Measurements from ENCODE around the gene PSMD1. TPM values are rescaled to one million over a fixed set of nuclear protein-coding genes. Genes with fewer than 3 reads are reported as not detected.

The PSMD1 gene
- total and polyA plus RNA-seq, 2 of the 8 experiments (the other 6 are each of a cell fraction or from before 2014, with no cell fraction given), result 179 to 272 TPM

- Histone ChIP-seq H2BK5ac (ENCODE audit: low read depth, low read length) (no peak overlapping the region), H3K18ac (ENCODE audit: extremely low read depth, low read length) (no peak overlapping the region), H2AFZ (ENCODE audit: low read length) (no peak overlapping the region), H3K36me3 (ENCODE audit: control insufficient read depth in 2 of 4, insufficient read depth in 4 of 4, low read length in 3 of 4) (no peaks in the 10 kb centered on the region), H2BK15ac (ENCODE audit: low read length) (no peak overlapping the region), H3K27me3 (replicated peaks in 1 of 4; ENCODE audit: control insufficient read depth in 3 of 4, extremely low read depth in 1 of 4, insufficient read depth in 3 of 4, low read length in 3 of 4) (peaks cover 1 to 12% (median 10%) of the 10 kb centered on the region in 4 experiments), H4K5ac (ENCODE audit: insufficient read length, low read depth, low read length) (no peak overlapping the region), H3K27ac (ENCODE audit: low read depth, low read length) (no peak overlapping the region), H2BK12ac (ENCODE audit: low read depth, low read length) (no peak overlapping the region), H4K91ac (replicated peaks; ENCODE audit: insufficient read length, low read length) (no peak overlapping the region), H2BK20ac (ENCODE audit: low read length) (no peak overlapping the region), H3K23ac (ENCODE audit: insufficient read length) (no peak overlapping the region), H3K9me3 (ENCODE audit: insufficient read depth in 2 of 2, low read depth in 1 of 2, low read length in 1 of 2) (no peaks in the 10 kb centered on the region), H3K4me3 (ENCODE audit: extremely low read depth in 1 of 4, insufficient read depth in 2 of 4, low read depth in 3 of 4, low read length in 4 of 4) (no peak overlapping the region), H3K79me2 (ENCODE audit: control insufficient read depth in 1 of 2, insufficient read depth in 2 of 2, low read length in 2 of 2) (no peaks in the 10 kb centered on the region), H3K79me1 (ENCODE audit: low read depth, low read length) (no peaks in the 10 kb centered on the region), H3K23me2 (ENCODE audit: low read depth, low read length) (no peaks in the 10 kb centered on the region), H3K4me1 (replicated peaks in 1 of 4; ENCODE audit: control insufficient read depth in 3 of 4, insufficient read depth in 4 of 4, low read length in 3 of 4) (no peaks in the 10 kb centered on the region; a peak in 2 of 7 replicates), H3K4ac (replicated peaks; ENCODE audit: insufficient read length, low read depth, low read length) (no peak overlapping the region), H2BK120ac (replicated peaks; ENCODE audit: low read depth, low read length) (no peak overlapping the region), H3K4me2 (ENCODE audit: insufficient read depth in 1 of 2, low read depth in 2 of 2, low read length in 2 of 2) (no peak overlapping the region), H4K20me1 (replicated peaks in 1 of 2; ENCODE audit: control insufficient read depth in 1 of 2, insufficient read depth in 2 of 2, low read length in 2 of 2) (no peaks in the 10 kb centered on the region), H2AK5ac (ENCODE audit: low read depth, low read length) (no peak overlapping the region), H4K8ac (ENCODE audit: extremely low read depth, insufficient read depth, low read length) (no peak overlapping the region), H3K56ac (replicated peaks; ENCODE audit: insufficient read length, low read depth, low read length) (no peak overlapping the region), H3K9ac (replicated peaks in 1 of 4; ENCODE audit: extremely low read depth in 1 of 4, low read depth in 3 of 4, low read length in 3 of 4) (no peak overlapping the region), H3K14ac (ENCODE audit: insufficient read length) (no peak overlapping the region)
- FAIRE-seq (no peak), DNase-seq (ENCODE audit: low read depth in 1 of 2, low spot score in 2 of 2) (no peak)
- POLR2A ChIA-PET (ENCODE audit: partially characterized antibody), result no interaction called here
- CTCF ChIA-PET (ENCODE audit: partially characterized antibody), result interaction anchor here (1.5 to 7.2 kb wide), 2 partner anchors 9 to 14 kb away, joined by 3 to 38 read pairs; no protein-coding TSS in a partner anchor
- 85% methylated on average over 4 of the region's 4 CpGs; no CpG with 5 or more reads in 1 of the 2 experiments for WGBS, 2 experiments (ENCODE audit: extremely low coverage in 1 of 2, insufficient coverage in 1 of 2, insufficient read length in 1 of 2, insufficient replicate concordance in 2 of 2, low coverage in 1 of 2, low lambda C conversion rate in 2 of 2, missing lambda C conversion rate in 1 of 2)
- TF ChIP-seq SP4 (IDR thresholded peaks at IDR 0.05; ENCODE audit: low read length) (no peak), TCF12 (IDR thresholded peaks at IDR 0.05; ENCODE audit: low read depth, low read length) (no peak), BRCA1 (IDR thresholded peaks at IDR 0.05; ENCODE audit: low read depth, low read length) (no peak), SP1 (IDR thresholded peaks at IDR 0.05; ENCODE audit: low read depth, low read length) (no peak), TAF1 (IDR thresholded peaks at IDR 0.05; ENCODE audit: low read depth, low read length) (no peak), CREB1 (IDR thresholded peaks at IDR 0.05) (no peak), SP2 (IDR thresholded peaks at IDR 0.05; ENCODE audit: low read length) (no peak), JUN (IDR thresholded peaks at IDR 0.05; ENCODE audit: low read depth, low read length) (no peak), BACH1 (IDR thresholded peaks at IDR 0.05; ENCODE audit: low read length) (no peak), SRF (IDR thresholded peaks at IDR 0.05; ENCODE audit: low read depth, low read length) (no peak), SIX5 (IDR thresholded peaks at IDR 0.05; ENCODE audit: low read depth, low read length) (no peak), USF2 (IDR thresholded peaks at IDR 0.05; ENCODE audit: low read length) (no peak), TEAD4 (IDR thresholded peaks at IDR 0.05; ENCODE audit: low read depth, low read length) (no peak), RBBP5 (IDR thresholded peaks at IDR 0.05; ENCODE audit: borderline replicate concordance, low read depth, low read length) (no peak), EP300 (IDR thresholded peaks at IDR 0.05; ENCODE audit: borderline replicate concordance in 1 of 2, low read depth in 2 of 2, low read length in 2 of 2) (no peak), CHD1 (IDR thresholded peaks at IDR 0.05; ENCODE audit: low read depth, low read length) (no peak)
Observed at GRCh38 chr2:231043796-231044195, 12.9 kb upstream of the PSMD1 start.
